ENCODE results near the gene PLCG2.
A peak's percentile ranks its signal among the peaks of the same experiment; 100 is the strongest.

PLCG2 gene

DNA sequence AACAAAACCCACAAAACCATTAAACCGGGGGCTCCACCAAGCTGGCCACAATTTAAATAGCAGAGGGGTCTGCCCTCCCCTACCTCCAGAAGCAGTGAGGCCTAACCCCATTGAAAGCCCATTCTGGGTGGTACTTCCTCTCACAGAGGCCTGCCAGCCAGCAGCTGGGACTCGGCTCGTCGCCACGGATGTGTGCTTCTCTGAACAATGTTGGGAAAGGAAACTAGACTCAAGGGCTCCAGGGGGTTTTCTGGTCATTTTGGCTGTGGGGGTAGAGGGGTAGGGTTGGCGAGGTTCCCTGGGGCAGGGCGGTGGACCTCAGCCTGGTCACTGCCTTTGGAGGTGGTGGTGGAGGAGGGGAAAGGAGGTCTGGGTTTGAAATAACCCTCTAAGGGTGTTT lies 4.7 kb upstream of the PLCG2 start:
- Histone ChIP-seq H4K20me1 (ENCODE audit: low read depth, low read length) (no peaks in the 10 kb centered on the region), H3K36me3 (ENCODE audit: low read length) (no peaks in the 10 kb centered on the region), H3K4me2 (ENCODE audit: low read depth, low read length, poor library complexity, severe bottlenecking) (no peak overlapping the region), H3F3A (ENCODE audit: insufficient read depth) (peaks cover 41% of the 10 kb centered on the region), H3K79me2 (ENCODE audit: insufficient read depth, low read length) (peaks cover 1% of the 10 kb centered on the region), H3K9me3 (ENCODE audit: insufficient read depth, low read length) (no peaks in the 10 kb centered on the region), H2AFZ (ENCODE audit: low read depth, low read length, severe bottlenecking) (no peak overlapping the region), H3K9ac (ENCODE audit: low read length) (no peak overlapping the region), H3K9me2 (replicated peaks; ENCODE audit: insufficient read depth, low read length) (no peaks in the 10 kb centered on the region), H3K27ac (ENCODE audit: low read depth, low read length) (peak overlapping the region; percentile 55), H3K27me3 (ENCODE audit: low read length) (no peaks in the 10 kb centered on the region), H3K4me3 (ENCODE audit: insufficient read depth, low read length, poor library complexity, severe bottlenecking) (no peak overlapping the region)
- TF ChIP-seq, protein P1, sequence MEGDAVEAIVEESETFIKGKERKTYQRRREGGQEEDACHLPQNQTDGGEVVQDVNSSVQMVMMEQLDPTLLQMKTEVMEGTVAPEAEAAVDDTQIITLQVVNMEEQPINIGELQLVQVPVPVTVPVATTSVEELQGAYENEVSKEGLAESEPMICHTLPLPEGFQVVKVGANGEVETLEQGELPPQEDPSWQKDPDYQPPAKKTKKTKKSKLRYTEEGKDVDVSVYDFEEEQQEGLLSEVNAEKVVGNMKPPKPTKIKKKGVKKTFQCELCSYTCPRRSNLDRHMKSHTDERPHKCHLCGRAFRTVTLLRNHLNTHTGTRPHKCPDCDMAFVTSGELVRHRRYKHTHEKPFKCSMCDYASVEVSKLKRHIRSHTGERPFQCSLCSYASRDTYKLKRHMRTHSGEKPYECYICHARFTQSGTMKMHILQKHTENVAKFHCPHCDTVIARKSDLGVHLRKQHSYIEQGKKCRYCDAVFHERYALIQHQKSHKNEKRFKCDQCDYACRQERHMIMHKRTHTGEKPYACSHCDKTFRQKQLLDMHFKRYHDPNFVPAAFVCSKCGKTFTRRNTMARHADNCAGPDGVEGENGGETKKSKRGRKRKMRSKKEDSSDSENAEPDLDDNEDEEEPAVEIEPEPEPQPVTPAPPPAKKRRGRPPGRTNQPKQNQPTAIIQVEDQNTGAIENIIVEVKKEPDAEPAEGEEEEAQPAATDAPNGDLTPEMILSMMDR (IDR thresholded peaks at IDR 0.05; ENCODE audit: insufficient read depth, low read length, poor library complexity, severe bottlenecking): no peak
- no peak for TF ChIP-seq EZH2phosphoT487 (conservative IDR thresholded peaks at IDR 0.05; ENCODE audit: low read length)

DNA sequence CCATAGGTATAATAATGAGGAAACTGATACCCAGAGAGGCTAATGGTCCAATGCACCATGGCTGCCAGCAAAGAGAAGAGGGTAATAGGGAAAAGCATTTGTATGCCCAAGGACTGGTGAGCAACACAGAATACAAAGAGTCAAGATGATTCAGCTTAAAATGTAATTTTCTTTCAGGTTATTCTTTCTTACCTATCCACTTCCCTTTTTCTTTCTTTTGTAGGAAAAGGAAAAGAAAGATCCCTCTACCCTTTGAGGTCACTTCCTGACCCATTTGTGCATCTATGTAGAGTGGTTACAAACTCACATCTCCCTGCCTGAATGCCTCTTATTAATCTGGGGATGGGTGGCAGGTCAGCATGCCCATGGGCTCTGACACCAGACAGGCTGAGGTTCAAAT lies 3.5 kb upstream of the PLCG2 start:
- Histone ChIP-seq H3K4me2 (ENCODE audit: low read depth, low read length, poor library complexity, severe bottlenecking) (no peak overlapping the region), H3K27ac (ENCODE audit: low read depth, low read length) (peak overlapping the region; percentile 55; the same call in 1 of the 2 replicates), H3K9ac (ENCODE audit: low read length) (no peak overlapping the region), H3K4me3 (ENCODE audit: insufficient read depth, low read length, poor library complexity, severe bottlenecking) (no peak overlapping the region), H3K36me3 (ENCODE audit: low read length) (no peaks in the 10 kb centered on the region), H4K20me1 (ENCODE audit: low read depth, low read length) (no peaks in the 10 kb centered on the region), H3K9me2 (replicated peaks; ENCODE audit: insufficient read depth, low read length) (no peaks in the 10 kb centered on the region), H3K9me3 (ENCODE audit: insufficient read depth, low read length) (no peaks in the 10 kb centered on the region), H3K27me3 (ENCODE audit: low read length) (no peaks in the 10 kb centered on the region), H3K79me2 (ENCODE audit: insufficient read depth, low read length) (peaks cover 14% of the 10 kb centered on the region), H3F3A (ENCODE audit: insufficient read depth) (peaks cover 41% of the 10 kb centered on the region), H2AFZ (ENCODE audit: low read depth, low read length, severe bottlenecking) (no peak overlapping the region)
- TF ChIP-seq, protein P1 (IDR thresholded peaks at IDR 0.05; ENCODE audit: insufficient read depth, low read length, poor library complexity, severe bottlenecking): no peak
- no peak for TF ChIP-seq EZH2phosphoT487 (conservative IDR thresholded peaks at IDR 0.05; ENCODE audit: low read length)

DNA sequence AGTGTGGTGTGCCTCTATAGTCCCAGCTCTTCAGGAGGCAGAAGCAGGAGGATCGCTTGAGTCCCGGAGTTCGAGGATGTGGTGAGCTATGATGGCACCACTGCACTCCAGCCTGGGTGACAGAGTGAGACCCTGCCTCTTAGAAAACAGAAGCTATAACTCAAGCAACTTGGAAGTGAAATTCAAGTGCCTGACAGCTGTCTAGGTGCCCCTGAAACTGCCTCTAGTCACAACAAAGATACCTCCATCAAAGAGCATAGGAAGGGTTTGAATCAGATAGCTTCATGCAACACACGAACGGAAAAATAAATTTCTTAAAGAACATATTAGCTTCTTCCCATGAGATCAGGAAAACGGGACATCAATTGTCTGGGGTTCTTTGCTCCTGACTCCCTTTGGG lies 860 bp upstream of the PLCG2 start:
- Histone ChIP-seq H2AFZ (ENCODE audit: low read depth, low read length, severe bottlenecking) (no peak overlapping the region), H3K27ac (ENCODE audit: low read depth, low read length) (peak overlapping the region; percentile 34; the same call in 1 of the 2 replicates)

More for the DNA sequence above, 860 bp upstream of the PLCG2 start:
- H4K20me1 ChIP-seq (ENCODE audit: low read depth, low read length): no peaks in the 10 kb centered on the region; the same call in 1 of the 2 replicates
- H3K27me3 ChIP-seq (ENCODE audit: low read length): no peaks in the 10 kb centered on the region
- H3F3A ChIP-seq (ENCODE audit: insufficient read depth): peaks cover 54% of the 10 kb centered on the region
- H3K4me3 ChIP-seq (ENCODE audit: insufficient read depth, low read length, poor library complexity, severe bottlenecking): no peak overlapping the region
- peaks cover 40% of the 10 kb centered on the region for H3K79me2 ChIP-seq (ENCODE audit: insufficient read depth, low read length)
- TF ChIP-seq EZH2phosphoT487 (conservative IDR thresholded peaks at IDR 0.05; ENCODE audit: low read length): no peak
- TF ChIP-seq, protein P1 (IDR thresholded peaks at IDR 0.05; ENCODE audit: insufficient read depth, low read length, poor library complexity, severe bottlenecking): no peak
- 0 out of 2 replicates have a peak overlapping the region, but pooled peaks have one; percentile 95 for H3K9ac ChIP-seq (ENCODE audit: low read length)
- H3K9me3 ChIP-seq (ENCODE audit: insufficient read depth, low read length): no peaks in the 10 kb centered on the region
- no peaks in the 10 kb centered on the region for H3K36me3 ChIP-seq (ENCODE audit: low read length)
- H3K4me2 ChIP-seq (ENCODE audit: low read depth, low read length, poor library complexity, severe bottlenecking): peak overlapping the region; percentile 78
- H3K9me2 ChIP-seq (replicated peaks; ENCODE audit: insufficient read depth, low read length): no peaks in the 10 kb centered on the region
